GM20431 (cell line): ENCODE data around the gene AHCTF1.
"Not testable (repeated sequence)": the region's sequence is repeated elsewhere in the genome, so short reads cannot be mapped to it uniquely, and the experiment has no call there.

Source experiments
- in situ Hi-C: fragments of 300-500 bp; cut with MseI, MboI; formaldehyde crosslinking; loops from one replicate; pipeline ENCODE4 v1.15.0; 2020; ENCODE audit warnings: low sequenced_read_pairs; ENCODE audit not compliant: unreplicated experiment

Gene AHCTF1

DNA sequence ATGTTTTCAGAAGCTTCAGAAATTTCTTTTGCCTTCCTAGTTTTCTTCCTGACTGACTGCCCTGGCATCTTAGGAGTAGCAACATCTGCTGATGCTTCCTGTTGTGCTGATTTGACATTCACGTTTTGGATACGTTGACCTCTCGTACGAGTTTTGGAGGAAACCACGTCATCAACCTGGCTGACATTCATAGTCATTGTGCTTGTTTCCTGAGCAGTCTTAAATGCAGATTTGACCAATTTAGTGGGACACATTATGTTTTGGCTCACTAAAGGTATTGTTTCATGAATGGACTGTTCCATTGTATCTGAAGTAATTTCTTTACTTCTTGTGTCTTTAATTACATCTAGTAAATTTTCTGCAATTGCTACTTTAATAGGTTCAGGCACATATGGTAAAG lies 81.1 kb downstream of the AHCTF1 start:
- in situ Hi-C loops = not testable (repeated sequence)

GRCh38 chr1:246843876-246844275 lies 87.9 kb downstream of the AHCTF1 start:
- in situ Hi-C loops = no loop called here

- in situ Hi-C loops = not testable (repeated sequence)
These were observed 91.0 kb downstream of the AHCTF1 start for GRCh38 chr1:246840761-246841160.

GRCh38 chr1:246838118-246838456 lies 93.7 kb downstream of the AHCTF1 start:
- in situ Hi-C loops = no loop called here

- in situ Hi-C loops = no loop called here
These were observed 94.2 kb downstream of the AHCTF1 start for GRCh38 chr1:246837418-246838117.

DNA sequence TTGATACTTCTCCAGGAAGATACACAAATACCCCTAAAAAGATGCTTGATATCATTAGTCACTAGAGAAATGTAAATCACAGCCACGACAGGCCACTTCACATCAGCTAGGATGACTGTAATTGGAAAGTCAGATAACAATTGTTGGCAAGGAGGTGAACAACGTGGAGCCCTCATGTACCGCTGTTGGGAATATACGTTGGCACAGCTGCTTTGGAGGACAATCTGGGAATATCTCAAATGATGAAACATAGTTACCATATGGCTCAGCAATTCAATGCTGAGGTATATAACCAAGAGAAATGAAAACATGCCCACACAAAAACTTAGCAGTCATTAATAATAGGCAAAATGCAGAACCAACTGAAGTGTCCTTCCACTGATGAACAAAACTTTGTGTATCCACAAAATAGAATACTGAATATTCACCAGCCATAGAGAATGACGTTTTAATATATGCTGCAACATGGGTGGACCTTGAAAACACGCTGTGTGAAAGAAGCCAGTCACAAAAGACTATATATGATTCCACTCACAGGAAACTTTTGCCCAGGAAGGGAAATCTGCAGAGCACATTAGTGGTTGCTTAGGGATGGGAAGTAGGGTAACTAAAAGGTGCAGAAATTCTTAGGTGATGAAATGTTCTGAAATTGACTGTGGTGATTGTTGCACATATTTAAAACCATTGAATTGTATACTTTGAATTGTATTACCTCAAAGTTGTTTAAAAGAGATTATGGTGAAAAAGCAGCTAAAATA lies 95.4 kb downstream of the AHCTF1 start:
- in situ Hi-C loops = no loop called here

- in situ Hi-C loops = no loop called here
These were observed 100.2 kb downstream of the AHCTF1 start for GRCh38 chr1:246831543-246831942.

DNA sequence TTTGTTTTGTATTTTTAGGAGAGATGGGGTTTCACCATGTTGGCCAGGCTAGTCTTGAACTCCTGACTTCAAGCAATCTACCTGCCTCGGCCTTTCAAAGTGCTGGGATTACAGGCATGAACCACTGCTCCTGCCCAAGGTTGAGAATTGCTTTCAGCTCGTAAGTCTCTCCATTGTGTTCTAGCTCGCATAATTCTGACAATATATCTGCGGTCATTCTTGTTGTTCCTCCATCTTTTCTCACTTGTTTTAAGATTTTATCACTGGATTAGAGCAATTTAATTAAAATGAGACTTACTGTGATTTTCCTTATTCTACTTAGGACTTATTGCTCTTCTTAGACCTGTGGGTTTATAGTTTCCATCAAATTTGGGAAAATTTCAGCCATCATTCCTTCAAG lies 102.9 kb downstream of the AHCTF1 start:
- in situ Hi-C loops = no loop called here

DNA sequence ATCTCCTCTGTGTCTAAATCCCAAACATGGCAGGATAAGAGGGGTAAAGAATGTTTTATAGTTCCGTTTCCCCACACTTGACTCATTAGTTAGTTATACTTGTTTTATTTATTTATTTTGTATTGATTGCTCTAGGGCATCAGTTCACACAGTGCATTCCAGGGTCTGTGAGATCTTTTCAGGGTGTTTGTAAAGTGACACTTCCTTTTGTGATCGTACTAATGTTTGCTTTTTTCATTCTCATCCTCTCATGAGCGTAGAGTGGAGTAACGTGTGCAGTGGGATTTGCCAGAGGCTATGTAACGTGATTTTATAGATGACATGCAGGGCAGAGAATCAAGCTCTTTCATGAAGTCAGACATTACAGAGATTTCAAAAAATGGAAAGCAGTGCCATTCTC lies 104.4 kb downstream of the AHCTF1 start:
- in situ Hi-C loops = no loop called here

- in situ Hi-C loops = no loop called here
These were observed 106.1 kb downstream of the AHCTF1 start for GRCh38 chr1:246825557-246826175.

- in situ Hi-C loops = no loop called here
These were observed 107.2 kb downstream of the AHCTF1 start for GRCh38 chr1:246824541-246824940.

DNA sequence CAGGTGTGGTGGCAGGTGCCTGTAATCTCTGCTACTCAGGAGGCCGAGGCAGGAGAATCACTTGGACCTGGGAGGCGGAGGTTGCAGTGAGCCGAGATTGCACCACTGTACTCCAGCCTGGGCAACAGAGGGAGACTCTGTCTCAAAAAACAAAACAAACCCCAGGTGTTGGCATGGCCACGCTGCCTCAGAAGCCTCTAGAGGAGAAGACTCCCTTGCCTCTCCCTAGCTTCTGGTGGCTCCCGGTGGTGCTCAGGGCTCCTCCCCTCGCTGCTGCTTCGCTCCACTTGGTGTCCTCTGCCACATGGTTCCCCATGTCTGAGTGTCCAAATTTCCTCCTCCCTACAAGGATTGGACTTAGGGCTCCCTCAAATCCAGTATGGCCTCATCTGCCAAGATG lies 109.6 kb downstream of the AHCTF1 start:
- in situ Hi-C loops = not testable (repeated sequence)

DNA sequence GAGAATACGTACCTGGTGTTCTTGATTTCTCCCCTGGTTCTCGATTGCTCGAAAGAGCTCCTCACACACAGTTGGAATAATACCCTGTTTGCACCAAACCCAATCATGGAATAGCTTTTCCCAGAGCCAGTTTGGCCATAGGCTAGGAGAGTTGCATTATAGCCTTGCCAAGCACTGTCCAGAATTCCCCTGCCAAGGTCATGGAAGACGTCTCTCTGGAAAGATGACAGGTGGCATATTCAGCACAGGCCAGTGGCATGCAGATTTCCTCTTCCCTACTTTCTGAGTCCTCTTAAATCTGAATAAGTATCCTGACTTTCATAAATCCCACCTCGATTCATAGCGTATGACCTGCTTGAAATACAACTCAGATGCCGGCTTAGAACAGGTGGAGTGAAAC lies 111.1 kb downstream of the AHCTF1 start:
- in situ Hi-C loops = no loop called here

DNA sequence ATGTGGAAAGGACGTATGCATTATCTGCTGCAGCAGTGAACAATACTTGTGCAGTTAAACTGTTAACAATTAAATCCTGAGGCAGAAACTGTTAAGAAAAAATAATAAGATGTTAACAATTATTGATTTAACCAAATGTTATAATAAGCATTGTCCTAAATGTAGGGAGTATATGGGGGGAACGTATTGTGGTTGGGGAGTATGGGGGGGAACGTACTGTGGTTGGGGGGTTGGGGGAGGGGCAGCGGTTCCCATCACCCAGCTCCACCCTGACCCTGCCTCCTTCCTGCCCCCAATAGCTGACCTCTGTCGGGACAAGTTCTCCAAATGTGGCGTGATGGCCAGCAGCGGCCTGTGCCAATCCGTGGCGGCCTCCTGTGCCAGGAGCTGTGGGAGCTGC lies 114.0 kb downstream of the AHCTF1 start:
- in situ Hi-C loops = not testable (repeated sequence)

- in situ Hi-C loops = no loop called here
These were observed 116.0 kb downstream of the AHCTF1 start for GRCh38 chr1:246815693-246816270.

- in situ Hi-C loops = no loop called here
These were observed 116.9 kb downstream of the AHCTF1 start for GRCh38 chr1:246814890-246815289.

DNA sequence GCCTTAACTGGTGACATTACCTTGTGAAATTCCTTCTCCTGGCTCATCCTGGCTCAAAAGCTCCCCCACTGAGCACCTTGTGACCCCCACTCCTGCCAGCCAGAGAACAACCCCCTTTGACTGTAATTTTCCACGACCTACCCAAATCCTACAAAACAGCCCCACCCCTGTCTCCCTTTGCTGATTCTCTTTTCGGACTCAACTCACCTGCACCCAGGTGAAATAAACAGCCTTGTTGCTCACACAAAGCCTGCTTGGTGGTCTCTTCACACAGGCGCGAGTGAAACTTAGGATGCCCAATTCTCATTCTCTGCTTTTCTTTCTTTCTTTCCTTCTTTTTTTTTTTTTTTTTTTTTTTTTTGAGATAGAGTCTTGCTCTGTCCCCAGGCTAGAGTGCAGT lies 118.4 kb downstream of the AHCTF1 start:
- in situ Hi-C loops = not testable (repeated sequence)

DNA sequence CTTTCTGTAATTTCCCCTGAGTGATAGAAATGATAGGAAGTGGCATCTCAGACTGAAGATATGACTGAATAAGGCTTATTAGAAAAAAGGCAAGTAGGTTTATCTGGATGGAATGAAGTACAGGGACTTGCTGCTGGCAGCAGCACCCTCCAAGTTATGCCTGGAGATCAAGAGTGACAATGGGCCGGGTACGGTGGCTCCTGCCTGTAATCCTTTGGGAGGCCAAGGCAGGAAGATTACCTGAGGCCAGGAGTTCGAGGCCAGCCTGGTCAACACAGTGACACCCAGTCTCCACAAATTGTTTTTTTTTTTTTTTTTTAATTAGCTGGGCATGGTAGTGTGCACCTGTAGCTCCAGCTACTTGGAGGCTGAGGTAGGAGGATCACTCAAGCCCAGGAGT lies 119.8 kb downstream of the AHCTF1 start:
- in situ Hi-C loops = no loop called here

GRCh38 chr1:246809473-246809872 lies 122.3 kb downstream of the AHCTF1 start:
- in situ Hi-C loops = no loop called here

GRCh38 chr1:246805135-246805716 lies 126.5 kb downstream of the AHCTF1 start:
- in situ Hi-C loops = no loop called here

- in situ Hi-C loops = no loop called here
These were observed 127.9 kb downstream of the AHCTF1 start for GRCh38 chr1:246803883-246804282.
